NCI-H748 (cell line): ENCODE data around the gene OR4N5.
"Not testable (repeated sequence)": the region's sequence is repeated elsewhere in the genome, so short reads cannot be mapped to it uniquely, and the experiment has no call there.

Experiments used
- DNase-seq: peaks from one replicate; lab custom pipeline; 2025; ENCODE audit not compliant: unreplicated experiment; lab: John Stamatoyannopoulos, UW

The OR4N5 gene

GRCh38 chr14:20138520-20138919 lies at the start of gene OR4N5:
TSS of gene OR4N5 (plus strand) at chr14:20138820. CDS start at chr14:20143736, 4,916 bp downstream.
- DNase-seq = no peak

- DNase-seq = no peak
Measured at GRCh38 chr14:20092050-20092449, 46.6 kb upstream of the OR4N5 start.

- DNase-seq = no peak
Measured at GRCh38 chr14:20093442-20093841, 45.2 kb upstream of the OR4N5 start.

- not testable (repeated sequence) for DNase-seq
Measured at GRCh38 chr14:20098926-20099770, 39.5 kb upstream of the OR4N5 start.

GRCh38 chr14:20110438-20110837 lies 28.2 kb upstream of the OR4N5 start, which contains the start of gene OR4K17:
TSS of gene OR4K17 (plus strand) at chr14:20110739. CDS start at chr14:20117500, 6,761 bp downstream.
- DNase-seq = no peak

GRCh38 chr14:20112321-20112720 lies 26.3 kb upstream of the OR4N5 start:
- no peak for DNase-seq

GRCh38 chr14:20116748-20117147 lies 21.9 kb upstream of the OR4N5 start:
- no peak for DNase-seq

GRCh38 chr14:20118795-20119194 lies 19.8 kb upstream of the OR4N5 start:
- no peak for DNase-seq

- no peak for DNase-seq
Measured at GRCh38 chr14:20143911-20144310, 5.3 kb downstream of the OR4N5 start.

GRCh38 chr14:20144820-20145219 lies 6.2 kb downstream of the OR4N5 start:
- no peak for DNase-seq

GRCh38 chr14:20164462-20164861 lies 25.8 kb downstream of the OR4N5 start:
- DNase-seq = no peak

GRCh38 chr14:20167091-20167490 lies 28.5 kb downstream of the OR4N5 start:
- no peak for DNase-seq

- not testable (repeated sequence) for DNase-seq
Measured at GRCh38 chr14:20169852-20170251, 31.2 kb downstream of the OR4N5 start.

- not testable (repeated sequence) for DNase-seq
Measured at GRCh38 chr14:20174205-20174604, 35.6 kb downstream of the OR4N5 start.

GRCh38 chr14:20176330-20176729 lies 37.7 kb downstream of the OR4N5 start:
- no peak for DNase-seq

GRCh38 chr14:20177433-20177974 lies 38.9 kb downstream of the OR4N5 start:
- DNase-seq = no peak

- DNase-seq = no peak
Measured at GRCh38 chr14:20179218-20179617, 40.6 kb downstream of the OR4N5 start.

- DNase-seq = no peak
Measured at GRCh38 chr14:20179880-20180279, 41.3 kb downstream of the OR4N5 start.

- no peak for DNase-seq
Measured at GRCh38 chr14:20180486-20180885, 41.9 kb downstream of the OR4N5 start.

GRCh38 chr14:20184181-20184580 lies 45.6 kb downstream of the OR4N5 start:
- DNase-seq = no peak

GRCh38 chr14:20190596-20190995 lies 52.0 kb downstream of the OR4N5 start, which contains the start of gene OR11G2:
TSS of gene OR11G2 (plus strand) at chr14:20190896. CDS start at chr14:20197438, 6,542 bp downstream.
- DNase-seq = no peak

GRCh38 chr14:20191396-20191795 lies 52.8 kb downstream of the OR4N5 start:
- DNase-seq = no peak
